HUES64 (cell line): ENCODE results near the gene EPGN.

Source experiments
- H3K27ac ChIP-seq: 2 replicates; pipeline ENCODE4 v1.7.0; 2013; ENCODE audit warnings: low read depth, low read length, inconsistent platforms
- H3K27me3 ChIP-seq: 2 replicates; pipeline ENCODE4 v1.6.1; 2013; ENCODE audit warnings: mild to moderate bottlenecking, low read length; ENCODE audit not compliant: insufficient read depth
- H3K36me3 ChIP-seq: 2 replicates; pipeline ENCODE4 v1.6.1; 2013; ENCODE audit warnings: mild to moderate bottlenecking, low read length; ENCODE audit not compliant: insufficient read depth
- H3K4me1 ChIP-seq: 2 replicates; pipeline ENCODE4 v1.6.1; 2013; ENCODE audit warnings: mild to moderate bottlenecking, low read length, moderate library complexity; ENCODE audit not compliant: insufficient read depth
- H3K4me3 ChIP-seq: 2 replicates; pipeline ENCODE4 v1.5.1; 2013; ENCODE audit warnings: mild to moderate bottlenecking, low read length, moderate library complexity
- H3K9ac ChIP-seq: 2 replicates; pipeline ENCODE4 v1.6.1; 2013; ENCODE audit warnings: mild to moderate bottlenecking, low read depth, low read length
- H3K9me3 ChIP-seq: 2 replicates; pipeline ENCODE4 v1.6.1; 2013; ENCODE audit warnings: low read depth, low read length; ENCODE audit not compliant: insufficient read depth
- WGBS: fragments of 150-250, 120-280 bp; methylation state at CpG from one replicate; pipeline ENCODE4 v1.1.7; 2013; ENCODE audit warnings: missing lambda C conversion rate; 5-methylcytosine and 5-hydroxymethylcytosine counted together

The EPGN gene

GRCh38 chr4:74311696-74312313 is 3.5 kb downstream of the EPGN start:
- H3K9ac ChIP-seq: no peak overlapping the region
- 49% methylated on average over 3 of the region's 4 CpGs for WGBS
- H3K36me3 ChIP-seq: no peaks in the 10 kb centered on the region
- no peaks in the 10 kb centered on the region for H3K27me3 ChIP-seq
- no peak overlapping the region for H3K27ac ChIP-seq
- H3K9me3 ChIP-seq: no peaks in the 10 kb centered on the region
- no peak overlapping the region for H3K4me3 ChIP-seq
- no peaks in the 10 kb centered on the region for H3K4me1 ChIP-seq

DNA sequence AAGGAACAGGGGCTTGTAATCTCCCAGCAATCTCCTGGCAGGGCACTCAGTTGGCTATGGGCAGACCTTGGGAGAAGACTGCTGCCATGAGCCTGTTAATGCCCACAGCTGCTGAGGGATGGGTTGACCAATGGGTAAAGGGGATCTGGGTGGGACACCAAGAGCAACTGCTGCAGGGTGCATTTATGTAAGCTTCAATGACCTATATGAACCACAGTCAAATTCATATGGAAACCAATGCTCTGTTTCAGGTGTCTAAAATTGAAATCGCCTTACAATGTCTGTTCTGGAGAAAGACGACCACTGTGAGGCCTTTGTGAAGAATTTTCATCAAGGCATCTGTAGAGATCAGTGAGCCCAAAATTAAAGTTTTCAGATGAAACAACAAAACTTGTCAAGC is 6.1 kb downstream of the EPGN start:
- H3K27me3 ChIP-seq: no peaks in the 10 kb centered on the region
- 98% methylated on average over 2 of the region's 2 CpGs for WGBS
- no peak overlapping the region for H3K4me3 ChIP-seq
- no peaks in the 10 kb centered on the region for H3K9me3 ChIP-seq
- no peaks in the 10 kb centered on the region for H3K36me3 ChIP-seq
- H3K4me1 ChIP-seq: no peaks in the 10 kb centered on the region
- H3K9ac ChIP-seq: no peak overlapping the region
- H3K27ac ChIP-seq: no peak overlapping the region

DNA sequence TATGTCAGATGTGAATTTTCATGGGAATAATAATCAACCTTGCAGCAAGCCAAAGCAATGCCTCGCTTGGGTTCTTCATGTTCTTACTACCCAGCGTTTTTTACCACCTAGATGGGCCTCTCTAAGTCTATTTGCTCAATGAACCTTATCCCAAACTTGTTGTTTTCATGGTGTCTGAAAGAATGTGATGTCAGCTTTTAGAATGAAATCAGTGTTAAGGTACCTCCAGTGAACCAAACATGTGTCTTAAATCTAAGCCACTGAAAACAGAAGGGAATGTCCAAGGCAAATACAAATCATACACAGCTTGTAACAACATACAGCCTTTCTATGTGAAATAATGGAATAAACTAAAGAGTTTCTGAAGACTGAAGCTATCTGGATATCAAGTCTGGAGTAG is 6.7 kb downstream of the EPGN start:
- no peaks in the 10 kb centered on the region for H3K27me3 ChIP-seq
- no peak overlapping the region for H3K9ac ChIP-seq
- 95% methylated on average over 2 of the region's 2 CpGs for WGBS
- no peaks in the 10 kb centered on the region for H3K4me1 ChIP-seq
- no peaks in the 10 kb centered on the region for H3K36me3 ChIP-seq
- no peaks in the 10 kb centered on the region for H3K9me3 ChIP-seq
- no peak overlapping the region for H3K4me3 ChIP-seq
- H3K27ac ChIP-seq: no peak overlapping the region

GRCh38 chr4:74315376-74315775 is 7.1 kb downstream of the EPGN start:
- Histone ChIP-seq H3K4me1 (no peaks in the 10 kb centered on the region), H3K36me3 (no peaks in the 10 kb centered on the region), H3K9ac (no peak overlapping the region), H3K27me3 (no peaks in the 10 kb centered on the region), H3K4me3 (no peak overlapping the region), H3K27ac (no peak overlapping the region), H3K9me3 (no peaks in the 10 kb centered on the region)
- 95% methylated on average over 5 of the region's 5 CpGs for WGBS

- H3K4me1 ChIP-seq: peaks cover 6% of the 10 kb centered on the region
- H3K4me3 ChIP-seq: no peak overlapping the region
- H3K27ac ChIP-seq: no peak overlapping the region
- WGBS: 83% methylated on average over 1 of the region's 2 CpGs
- H3K9me3 ChIP-seq: no peaks in the 10 kb centered on the region
- no peaks in the 10 kb centered on the region for H3K36me3 ChIP-seq
- H3K9ac ChIP-seq: no peak overlapping the region
- H3K27me3 ChIP-seq: no peaks in the 10 kb centered on the region
Measured at GRCh38 chr4:74316397-74316796, 8.1 kb downstream of the EPGN start.

- H3K4me3 ChIP-seq: no peak overlapping the region
- H3K9me3 ChIP-seq: no peaks in the 10 kb centered on the region
- peaks cover 6% of the 10 kb centered on the region for H3K4me1 ChIP-seq
- WGBS: 94% methylated on average over 2 of the region's 3 CpGs
- H3K9ac ChIP-seq: no peak overlapping the region
- H3K27ac ChIP-seq: no peak overlapping the region
- H3K27me3 ChIP-seq: no peaks in the 10 kb centered on the region
- H3K36me3 ChIP-seq: no peaks in the 10 kb centered on the region
Measured at GRCh38 chr4:74317616-74318246, 9.5 kb downstream of the EPGN start.

- Histone ChIP-seq H3K27ac (no peak overlapping the region), H3K27me3 (no peaks in the 10 kb centered on the region), H3K9ac (no peak overlapping the region), H3K36me3 (no peaks in the 10 kb centered on the region), H3K4me3 (no peak overlapping the region), H3K9me3 (no peaks in the 10 kb centered on the region), H3K4me1 (peaks cover 6% of the 10 kb centered on the region)
- no CpG with 5 or more reads among the region's 2 CpGs for WGBS
Measured at GRCh38 chr4:74318276-74318675, 10.0 kb downstream of the EPGN start.

DNA sequence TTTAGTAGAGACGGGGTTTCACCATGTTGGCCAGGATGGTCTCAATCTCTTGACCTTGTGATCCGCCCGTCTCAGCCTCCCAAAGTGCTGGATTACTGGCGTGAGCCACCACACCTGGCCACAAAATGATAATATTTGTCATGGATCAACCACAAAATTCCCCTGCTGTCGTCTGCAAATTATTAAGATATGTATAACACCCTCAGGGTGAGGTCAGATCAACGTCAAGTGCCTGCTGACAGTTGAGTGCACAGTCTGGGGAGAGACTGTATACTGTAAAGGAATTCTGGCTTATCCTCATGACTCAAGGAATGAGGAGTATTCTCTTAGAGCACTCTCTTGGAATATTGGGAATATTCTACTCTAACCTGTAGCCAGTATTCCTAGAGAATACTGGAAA is 11.2 kb downstream of the EPGN start:
- Histone ChIP-seq H3K4me1 (peaks cover 6% of the 10 kb centered on the region), H3K27ac (no peak overlapping the region), H3K27me3 (no peaks in the 10 kb centered on the region), H3K4me3 (no peak overlapping the region), H3K9me3 (no peaks in the 10 kb centered on the region), H3K9ac (no peak overlapping the region), H3K36me3 (no peaks in the 10 kb centered on the region)
- 92% methylated on average over 6 of the region's 6 CpGs for WGBS

- Histone ChIP-seq H3K9ac (no peak overlapping the region), H3K4me3 (no peak overlapping the region), H3K9me3 (no peaks in the 10 kb centered on the region), H3K27me3 (no peaks in the 10 kb centered on the region), H3K36me3 (no peaks in the 10 kb centered on the region), H3K27ac (no peak overlapping the region), H3K4me1 (peaks cover 6% of the 10 kb centered on the region)
- 34% methylated on average over 4 of the region's 4 CpGs for WGBS
Measured at GRCh38 chr4:74320559-74321118, 12.4 kb downstream of the EPGN start.

- no peak overlapping the region for H3K9ac ChIP-seq
- no peak overlapping the region for H3K4me3 ChIP-seq
- no peak overlapping the region for H3K27ac ChIP-seq
- no peaks in the 10 kb centered on the region for H3K27me3 ChIP-seq
- peaks cover 6% of the 10 kb centered on the region for H3K4me1 ChIP-seq
- WGBS: 90% methylated on average over 3 of the region's 3 CpGs
- H3K9me3 ChIP-seq: no peaks in the 10 kb centered on the region
- H3K36me3 ChIP-seq: no peaks in the 10 kb centered on the region
Measured at GRCh38 chr4:74322301-74322700, 14.0 kb downstream of the EPGN start.

- Histone ChIP-seq H3K27me3 (no peaks in the 10 kb centered on the region), H3K27ac (no peak overlapping the region), H3K4me1 (peaks cover 6% of the 10 kb centered on the region), H3K9ac (no peak overlapping the region), H3K4me3 (no peak overlapping the region), H3K9me3 (no peaks in the 10 kb centered on the region), H3K36me3 (no peaks in the 10 kb centered on the region)
- 96% methylated on average over 4 of the region's 4 CpGs for WGBS
Measured at GRCh38 chr4:74323663-74324062, 15.4 kb downstream of the EPGN start.
